Heart left ventricle (tissue), 13 donors: Measurements from ENCODE around the gene ITPR3.

Experiments used
- CTCF ChIP-seq, 12 donors: fragments of 200-600 bp; sonication (generic) in 4 of 12; IDR thresholded peaks; one replicate each; pipeline versions ENCODE4 v1.5.0 to v1.8.0; 2018 to 2022; ENCODE audit warnings: antibody characterized with exemption in 12 of 12, mild to moderate bottlenecking in 5 of 12
- POLR2A ChIP-seq, 2 donors: fragments of 450-650 bp; IDR thresholded peaks; one replicate each; pipeline ENCODE4 v1.6.1; 2017; ENCODE audit warnings: antibody characterized with exemption in 2 of 2, mild to moderate bottlenecking in 2 of 2, moderate library complexity in 2 of 2
- donor health status: ischemic (EF 13 %, LVEDD 7.1; RV severe dilation, severe dysfunction).
- donor health status: DM: no; HTN: yes; CAD: no.
- donor health status: DM: no; HTN: no; CAD: no.
- donor health status: ischemic (EF 25% LVEDD 6.9; RV normal size, moderate dysfunction).
- donor health status: ischemic (EF 25% LVEDD 5.7; RV mildly dilated, moderate dysfunction).
- donor health status: ischemic (EF 35%, LVEDD 5.7; RV mildly dilated, moderate dysfunction).
- donor health status: nonischemic (EF 11% LVEDD 7.7; RV severe dilation, severe dysfunction).
- donor health status: DM: yes; HTN: yes; CAD: no.
- donor health status: PGD.
- donor health status: ischemic (EF 29% LVEDD 5.4; RV normal size, mild dysfunction).
- donor health status: nonischemic (EF 23%, LVEDD 6.1; RV moderate dilation, normal function).

- peak; percentile 55 to 76 (median 66) for TF ChIP-seq CTCF (IDR thresholded peaks at IDR 0.05)
- no peak for TF ChIP-seq POLR2A (IDR thresholded peaks at IDR 0.05)
Measured at GRCh38 chr6:33700391-33701050, 79.4 kb downstream of the ITPR3 start.
